ENCODE data around the gene EXOC4.

- no peak for TF ChIP-seq CTCF (IDR thresholded peaks at IDR 0.05)
- TF ChIP-seq POLR2AphosphoS5 (IDR thresholded peaks at IDR 0.05; ENCODE audit: low read depth, low read length), result no peak
- TF ChIP-seq, protein P1, sequence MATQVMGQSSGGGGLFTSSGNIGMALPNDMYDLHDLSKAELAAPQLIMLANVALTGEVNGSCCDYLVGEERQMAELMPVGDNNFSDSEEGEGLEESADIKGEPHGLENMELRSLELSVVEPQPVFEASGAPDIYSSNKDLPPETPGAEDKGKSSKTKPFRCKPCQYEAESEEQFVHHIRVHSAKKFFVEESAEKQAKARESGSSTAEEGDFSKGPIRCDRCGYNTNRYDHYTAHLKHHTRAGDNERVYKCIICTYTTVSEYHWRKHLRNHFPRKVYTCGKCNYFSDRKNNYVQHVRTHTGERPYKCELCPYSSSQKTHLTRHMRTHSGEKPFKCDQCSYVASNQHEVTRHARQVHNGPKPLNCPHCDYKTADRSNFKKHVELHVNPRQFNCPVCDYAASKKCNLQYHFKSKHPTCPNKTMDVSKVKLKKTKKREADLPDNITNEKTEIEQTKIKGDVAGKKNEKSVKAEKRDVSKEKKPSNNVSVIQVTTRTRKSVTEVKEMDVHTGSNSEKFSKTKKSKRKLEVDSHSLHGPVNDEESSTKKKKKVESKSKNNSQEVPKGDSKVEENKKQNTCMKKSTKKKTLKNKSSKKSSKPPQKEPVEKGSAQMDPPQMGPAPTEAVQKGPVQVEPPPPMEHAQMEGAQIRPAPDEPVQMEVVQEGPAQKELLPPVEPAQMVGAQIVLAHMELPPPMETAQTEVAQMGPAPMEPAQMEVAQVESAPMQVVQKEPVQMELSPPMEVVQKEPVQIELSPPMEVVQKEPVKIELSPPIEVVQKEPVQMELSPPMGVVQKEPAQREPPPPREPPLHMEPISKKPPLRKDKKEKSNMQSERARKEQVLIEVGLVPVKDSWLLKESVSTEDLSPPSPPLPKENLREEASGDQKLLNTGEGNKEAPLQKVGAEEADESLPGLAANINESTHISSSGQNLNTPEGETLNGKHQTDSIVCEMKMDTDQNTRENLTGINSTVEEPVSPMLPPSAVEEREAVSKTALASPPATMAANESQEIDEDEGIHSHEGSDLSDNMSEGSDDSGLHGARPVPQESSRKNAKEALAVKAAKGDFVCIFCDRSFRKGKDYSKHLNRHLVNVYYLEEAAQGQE (IDR thresholded peaks at IDR 0.05; ENCODE audit: insufficient read depth in 1 of 2, low read depth in 2 of 2, low read length in 1 of 2), result no peak
These were observed 156.5 kb downstream of the EXOC4 start for GRCh38 chr7:133409421-133409820.

All from Panc1 (cell line).